Measurements from ENCODE around the gene CHAT.

The CHAT gene

DNA sequence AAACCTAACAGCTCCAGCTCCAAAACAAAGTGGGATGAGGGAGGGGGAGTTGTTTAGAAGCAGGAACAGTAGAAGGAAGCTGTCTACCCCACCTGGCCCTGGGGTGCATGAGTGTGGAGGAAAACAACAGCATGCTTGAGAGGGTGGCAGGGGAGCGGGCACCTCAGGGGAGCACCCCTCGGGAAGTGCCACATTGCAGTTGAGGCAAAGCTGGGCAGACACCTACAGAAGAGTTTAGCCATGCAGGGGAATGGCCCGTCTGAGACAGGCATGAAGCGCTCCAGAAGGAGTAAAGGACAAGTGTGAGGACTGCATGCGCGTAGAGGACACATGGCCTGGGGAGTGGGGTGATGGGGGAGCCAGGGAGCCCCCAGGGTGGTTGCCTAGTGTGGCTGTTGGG, 18.1 kb downstream of the CHAT start:
- no peak for DNase-seq (ENCODE audit: low read depth in 2 of 2)

GRCh38 chr10:49632406-49633317, 18.8 kb downstream of the CHAT start:
- DNase-seq (ENCODE audit: low read depth in 2 of 2): no peak

GRCh38 chr10:49633327-49634068, 19.7 kb downstream of the CHAT start:
- no peak for DNase-seq (ENCODE audit: low read depth in 2 of 2)

DNA sequence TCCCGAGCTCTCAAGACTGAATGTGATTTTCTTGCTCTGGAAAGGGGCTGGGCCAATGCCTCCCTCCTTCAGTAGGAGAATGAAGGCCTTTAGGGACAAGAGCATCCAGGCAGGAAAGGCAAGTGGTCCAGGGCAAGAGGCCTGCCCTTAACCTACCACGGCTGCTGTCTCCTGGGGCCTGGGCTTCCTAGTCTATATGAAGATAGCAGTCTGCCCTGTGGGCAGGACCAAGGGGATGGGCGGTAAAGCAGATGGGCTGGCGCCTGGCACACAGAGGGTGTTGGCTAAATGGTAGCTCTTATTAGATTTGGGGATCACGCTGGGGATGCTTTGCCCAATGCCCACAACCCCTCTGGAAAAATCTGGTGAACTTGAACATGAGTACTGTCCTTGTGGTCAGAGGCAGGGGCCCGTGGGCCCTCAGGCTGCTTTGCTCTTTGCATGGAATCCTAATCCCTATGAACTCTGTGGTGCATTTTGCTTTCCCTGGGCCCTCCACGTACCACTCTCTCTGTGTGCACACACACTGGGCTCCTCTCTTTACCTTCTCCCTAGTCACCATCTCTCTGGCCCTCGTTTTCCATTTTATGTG, 20.3 kb downstream of the CHAT start:
- DNase-seq (ENCODE audit: low read depth in 2 of 2): no peak

- no peak for DNase-seq (ENCODE audit: low read depth in 2 of 2)
Observed at GRCh38 chr10:49642311-49642710, 28.5 kb downstream of the CHAT start.

DNA sequence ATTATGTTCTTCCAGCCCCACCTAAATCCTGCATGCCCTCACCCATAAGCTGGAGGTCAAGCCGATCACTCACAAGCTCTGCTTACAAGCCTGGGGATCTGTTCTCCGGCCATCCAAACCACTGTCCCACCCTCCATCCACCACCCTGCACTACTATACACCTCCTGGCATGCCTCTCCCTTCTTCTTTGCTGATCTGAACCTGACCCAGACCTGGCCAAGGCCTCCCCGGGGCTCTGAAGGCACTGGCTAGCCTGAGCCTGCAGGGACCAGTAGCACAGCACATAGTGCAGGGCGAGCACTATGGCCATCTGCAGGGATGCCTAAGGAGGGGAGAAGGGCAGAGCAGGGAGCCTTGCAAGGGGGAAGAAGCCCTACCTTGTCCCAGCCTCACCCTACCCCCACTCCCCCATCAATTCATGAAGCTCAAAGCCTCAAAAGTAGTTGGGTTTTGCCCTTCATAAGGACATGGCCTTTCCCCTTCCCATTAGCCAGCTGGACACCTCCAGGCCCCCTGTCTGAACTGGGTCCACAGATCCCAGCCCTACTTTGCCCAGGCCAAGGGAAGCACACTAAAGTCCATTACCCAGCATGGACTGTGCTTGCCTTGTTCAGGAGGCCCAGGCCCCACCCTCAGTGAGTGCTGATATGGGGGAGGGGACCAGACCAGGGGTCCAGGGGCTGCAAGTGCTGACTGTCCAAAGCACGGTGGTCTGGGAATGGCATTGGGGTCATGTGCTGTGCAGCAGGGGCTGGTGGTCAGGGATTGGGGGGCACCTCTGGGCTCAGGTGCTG, 29.6 kb downstream of the CHAT start:
- DNase-seq (ENCODE audit: low read depth in 2 of 2): no peak

GRCh38 chr10:49644035-49644646, 30.3 kb downstream of the CHAT start:
- DNase-seq (ENCODE audit: low read depth in 2 of 2): no peak

GRCh38 chr10:49645417-49645816, 31.6 kb downstream of the CHAT start:
- DNase-seq (ENCODE audit: low read depth in 2 of 2): no peak

DNA sequence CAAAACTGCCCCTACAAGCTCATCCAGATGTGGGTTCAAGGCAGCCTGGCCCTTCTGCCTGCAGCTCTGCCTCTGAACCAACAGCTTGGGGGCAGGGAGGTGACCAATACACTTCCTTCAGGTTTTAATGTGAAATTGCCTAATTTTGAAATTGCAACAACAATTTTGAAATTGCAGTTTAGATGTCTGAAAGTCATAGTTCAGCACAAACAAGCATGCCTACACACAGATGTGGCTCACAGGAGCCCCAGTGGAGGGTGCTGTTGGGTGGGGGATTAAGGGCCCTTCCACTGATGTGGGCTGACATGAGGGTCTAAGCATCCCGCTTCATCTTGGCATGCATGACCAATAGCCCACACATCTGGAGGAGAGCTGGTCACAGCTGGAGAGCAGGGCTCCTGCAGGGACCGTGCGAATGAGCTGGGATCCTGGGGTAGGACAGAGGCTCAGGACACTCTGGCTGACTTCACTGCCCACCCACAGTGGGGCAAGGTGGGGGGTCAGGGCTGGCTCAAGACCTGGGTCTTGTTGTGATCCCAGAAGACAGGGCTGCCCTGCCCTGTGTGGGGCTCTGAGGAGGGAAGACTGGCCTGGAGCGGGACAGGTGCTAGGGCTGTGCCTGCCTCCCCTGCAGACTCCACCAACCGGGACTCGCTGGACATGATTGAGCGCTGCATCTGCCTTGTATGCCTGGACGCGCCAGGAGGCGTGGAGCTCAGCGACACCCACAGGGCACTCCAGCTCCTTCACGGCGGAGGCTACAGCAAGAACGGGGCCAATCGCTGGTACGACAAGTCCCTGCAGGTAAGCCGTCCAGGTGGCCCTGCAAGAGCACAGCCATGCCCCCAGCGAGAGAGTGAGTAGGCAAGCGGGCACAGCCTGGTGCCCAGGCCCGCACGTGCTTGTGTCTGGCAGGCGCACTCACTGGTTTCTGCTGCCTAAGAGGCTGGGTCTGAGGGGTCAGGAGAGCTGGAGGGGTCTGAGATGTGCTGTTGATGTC, 32.3 kb downstream of the CHAT start:
- no peak for DNase-seq (ENCODE audit: low read depth in 2 of 2)

DNA sequence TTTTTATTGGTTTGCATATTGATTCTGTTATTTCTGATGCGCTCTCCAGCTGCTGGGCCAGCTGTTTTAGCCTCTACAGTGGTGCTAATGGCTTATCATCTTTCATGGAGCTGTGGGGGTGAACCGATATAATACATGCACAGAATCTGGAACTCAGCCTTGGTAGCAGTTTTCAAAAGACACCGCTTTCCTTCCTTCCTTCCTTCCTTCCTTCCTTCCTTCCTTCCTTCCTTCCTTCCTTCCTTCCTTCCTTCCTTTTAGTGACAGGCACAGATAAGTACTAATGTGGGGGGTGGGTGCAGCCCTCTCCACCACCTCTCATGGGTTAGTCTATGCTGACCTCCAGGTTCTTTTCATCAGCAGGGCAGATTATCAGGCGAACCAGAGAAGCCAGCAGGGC, 33.7 kb downstream of the CHAT start:
- DNase-seq (ENCODE audit: low read depth in 2 of 2): no peak

GRCh38 chr10:49647985-49648795, 34.4 kb downstream of the CHAT start:
- DNase-seq (ENCODE audit: low read depth in 2 of 2): no peak

DNA sequence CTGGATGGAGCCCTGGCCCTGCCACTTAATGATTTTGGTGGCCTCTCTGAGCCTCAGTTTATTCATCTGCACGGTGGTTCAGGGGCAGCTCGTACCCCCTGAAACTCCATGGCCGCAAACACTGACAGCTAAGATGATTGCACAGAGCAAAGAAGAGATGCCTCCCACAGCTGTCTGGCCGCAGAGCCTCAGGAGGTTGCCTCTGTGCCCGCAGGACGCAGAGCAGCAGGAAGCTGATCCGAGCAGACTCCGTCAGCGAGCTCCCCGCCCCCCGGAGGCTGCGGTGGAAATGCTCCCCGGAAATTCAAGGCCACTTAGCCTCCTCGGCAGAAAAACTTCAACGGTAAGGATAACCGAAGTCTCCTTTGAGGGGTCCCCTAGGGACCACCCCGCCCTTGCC, 35.5 kb downstream of the CHAT start:
- DNase-seq (ENCODE audit: low read depth in 2 of 2): no peak

DNA sequence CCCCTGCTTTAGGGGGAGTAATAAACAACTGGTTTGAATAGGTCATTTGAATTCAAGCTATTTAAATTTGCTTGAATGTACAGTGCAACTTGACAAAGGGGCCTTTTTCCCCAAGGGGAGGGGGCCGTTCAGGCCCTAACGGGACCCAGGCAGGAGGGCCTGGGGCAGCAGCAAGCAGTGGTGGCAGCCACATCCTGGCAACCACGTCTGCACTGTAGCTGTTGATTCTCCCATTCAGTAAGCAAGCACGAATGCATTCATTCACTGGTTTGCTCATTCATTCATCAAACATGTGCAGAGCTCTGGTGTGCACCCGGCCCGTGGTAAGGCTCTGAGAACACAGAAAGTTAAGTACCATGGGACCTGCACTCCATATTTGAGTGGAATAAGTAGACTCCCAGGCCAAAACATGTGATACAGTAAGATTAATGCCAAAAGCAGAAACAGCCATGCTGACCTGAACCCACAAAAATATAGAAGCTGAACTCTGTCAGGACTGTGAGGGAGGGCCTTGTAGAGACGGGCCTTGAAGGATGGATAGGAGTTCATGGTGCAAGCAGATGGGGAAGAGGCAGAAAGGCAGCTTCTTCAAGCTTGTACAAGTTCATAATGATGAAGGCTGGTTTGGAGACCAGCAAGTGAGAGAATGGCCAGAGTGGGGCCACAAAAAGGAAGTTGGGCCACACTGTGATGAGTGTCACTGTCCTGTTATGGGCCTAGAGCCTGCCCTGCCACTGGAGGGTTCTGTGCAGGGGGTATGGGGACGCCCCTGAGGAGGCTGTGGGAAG, 36.3 kb downstream of the CHAT start:
- DNase-seq (ENCODE audit: low read depth in 2 of 2): no peak

- DNase-seq (ENCODE audit: low read depth in 2 of 2): no peak
Observed at GRCh38 chr10:49650724-49651034, 36.8 kb downstream of the CHAT start.

- no peak for DNase-seq (ENCODE audit: low read depth in 2 of 2)
Observed at GRCh38 chr10:49651039-49651835, 37.4 kb downstream of the CHAT start.

- no peak for DNase-seq (ENCODE audit: low read depth in 2 of 2)
Observed at GRCh38 chr10:49651917-49652316, 38.1 kb downstream of the CHAT start.

- no peak for DNase-seq (ENCODE audit: low read depth in 2 of 2)
Observed at GRCh38 chr10:49652421-49653272, 38.8 kb downstream of the CHAT start.
